NB4 (cell line): ENCODE measurements around the gene KIF7.

Experiments
- DNase-seq: peaks from one replicate; pipeline ENCODE4 v3.0.0; 2010; ENCODE audit warnings: low read depth
- H3K4me3 ChIP-seq: one replicate; pipeline ENCODE4 v1.5.1; 2011; ENCODE audit warnings: mild to moderate bottlenecking, low read depth, low read length, moderate library complexity
- MAX ChIP-seq: IDR thresholded peaks from 2 replicates; pipeline ENCODE4 v1.6.1; 2011; ENCODE audit warnings: low read depth, low read length
- MYC ChIP-seq: IDR thresholded peaks from 2 replicates; pipeline ENCODE4 v1.6.1; 2011; ENCODE audit warnings: low read depth, low read length
- POLR2A ChIP-seq: IDR thresholded peaks from 2 replicates; pipeline ENCODE4 v1.6.1; 2011; ENCODE audit warnings: mild to moderate bottlenecking; ENCODE audit not compliant: insufficient read length; ENCODE audit errors: extremely low read depth
- TF ChIP-seq, protein P1 (sequence below): IDR thresholded peaks from one replicate; pipeline ENCODE4 v1.5.1; 2012; ENCODE audit warnings: low read depth, low read length

The KIF7 gene

DNA sequence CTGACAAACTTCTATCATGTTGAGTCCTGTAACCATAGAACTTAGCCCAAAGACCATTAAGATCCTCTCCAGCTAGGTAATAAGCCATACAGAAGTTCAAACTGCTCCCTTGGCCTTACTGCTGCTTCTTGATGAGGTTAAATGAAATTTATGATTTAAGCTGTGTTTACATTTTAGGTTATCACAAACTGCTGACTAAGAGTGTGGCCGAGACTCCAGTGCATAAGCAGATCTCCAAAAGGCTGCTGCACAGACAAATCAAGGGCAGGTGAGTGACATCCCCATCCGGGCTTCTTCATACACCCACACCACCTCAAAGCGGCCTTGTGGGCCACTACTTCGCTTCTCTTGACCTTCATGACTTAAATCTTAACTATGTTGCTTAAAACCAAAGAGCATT, 39.0 kb downstream of the KIF7 start:
- no peak overlapping the region for H3K4me3 ChIP-seq
- no peak for DNase-seq
- TF ChIP-seq POLR2A: no peak
- no peak for TF ChIP-seq MYC
- TF ChIP-seq, protein P1, sequence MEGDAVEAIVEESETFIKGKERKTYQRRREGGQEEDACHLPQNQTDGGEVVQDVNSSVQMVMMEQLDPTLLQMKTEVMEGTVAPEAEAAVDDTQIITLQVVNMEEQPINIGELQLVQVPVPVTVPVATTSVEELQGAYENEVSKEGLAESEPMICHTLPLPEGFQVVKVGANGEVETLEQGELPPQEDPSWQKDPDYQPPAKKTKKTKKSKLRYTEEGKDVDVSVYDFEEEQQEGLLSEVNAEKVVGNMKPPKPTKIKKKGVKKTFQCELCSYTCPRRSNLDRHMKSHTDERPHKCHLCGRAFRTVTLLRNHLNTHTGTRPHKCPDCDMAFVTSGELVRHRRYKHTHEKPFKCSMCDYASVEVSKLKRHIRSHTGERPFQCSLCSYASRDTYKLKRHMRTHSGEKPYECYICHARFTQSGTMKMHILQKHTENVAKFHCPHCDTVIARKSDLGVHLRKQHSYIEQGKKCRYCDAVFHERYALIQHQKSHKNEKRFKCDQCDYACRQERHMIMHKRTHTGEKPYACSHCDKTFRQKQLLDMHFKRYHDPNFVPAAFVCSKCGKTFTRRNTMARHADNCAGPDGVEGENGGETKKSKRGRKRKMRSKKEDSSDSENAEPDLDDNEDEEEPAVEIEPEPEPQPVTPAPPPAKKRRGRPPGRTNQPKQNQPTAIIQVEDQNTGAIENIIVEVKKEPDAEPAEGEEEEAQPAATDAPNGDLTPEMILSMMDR: no peak
- no peak for TF ChIP-seq MAX

DNA sequence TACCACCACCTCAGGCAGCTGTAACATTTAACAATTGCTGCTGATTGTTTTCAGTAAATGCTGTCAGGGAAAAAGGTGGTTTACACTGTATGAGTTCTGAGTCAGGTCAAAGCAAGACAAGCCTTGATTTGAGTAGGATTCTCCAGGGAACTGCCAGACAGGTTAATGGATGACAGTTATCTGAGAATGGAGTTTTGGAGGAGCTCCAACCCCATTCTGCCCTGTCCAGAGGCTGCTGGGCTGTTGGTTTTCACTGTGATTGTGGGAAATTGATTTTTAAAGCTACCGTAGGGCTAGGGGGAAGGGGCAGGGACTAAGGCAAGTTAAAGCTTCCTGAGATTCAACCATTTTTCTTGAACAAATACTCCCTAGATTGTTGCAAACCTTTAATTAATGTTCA, 40.1 kb downstream of the KIF7 start:
- DNase-seq: no peak
- H3K4me3 ChIP-seq: no peak overlapping the region
- TF ChIP-seq MYC (no peak), POLR2A (no peak), MAX (no peak)
- TF ChIP-seq, protein P1: no peak

DNA sequence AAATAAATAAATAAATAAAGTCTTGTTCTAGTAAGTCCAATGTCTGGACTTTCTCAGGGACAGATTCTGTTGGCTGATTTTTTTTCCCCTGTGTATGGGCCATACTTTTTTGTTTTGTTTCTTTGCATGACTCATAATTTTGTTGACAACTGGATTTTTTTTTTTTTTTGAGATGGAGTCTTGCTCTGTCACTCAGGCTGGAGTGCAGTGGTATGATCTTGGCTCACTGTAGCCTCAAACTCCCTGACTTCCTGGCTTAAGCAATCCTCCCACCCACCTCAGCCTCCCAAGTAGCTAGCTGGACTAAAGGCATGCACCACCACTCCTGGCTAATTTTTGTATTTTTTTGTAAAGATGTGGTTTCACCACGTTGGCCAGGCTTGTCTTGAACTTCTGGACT, 41.1 kb downstream of the KIF7 start:
- no peak overlapping the region for H3K4me3 ChIP-seq
- TF ChIP-seq MAX (no peak), POLR2A (no peak), MYC (no peak)
- TF ChIP-seq, protein P1: no peak
- DNase-seq: peak; percentile 52

GRCh38 chr15:89613031-89613430, 42.2 kb downstream of the KIF7 start:
- TF ChIP-seq MYC: no peak
- TF ChIP-seq MAX: no peak
- TF ChIP-seq, protein P1: no peak
- TF ChIP-seq POLR2A: no peak
- no peak for DNase-seq
- H3K4me3 ChIP-seq: no peak overlapping the region

GRCh38 chr15:89611317-89611716, 44.0 kb downstream of the KIF7 start:
- H3K4me3 ChIP-seq: no peak overlapping the region
- no peak for TF ChIP-seq POLR2A
- TF ChIP-seq MAX: no peak
- TF ChIP-seq MYC: no peak
- TF ChIP-seq, protein P1: no peak
- DNase-seq: no peak

- no peak overlapping the region for H3K4me3 ChIP-seq
- DNase-seq: no peak
- TF ChIP-seq MAX: no peak
- no peak for TF ChIP-seq MYC
- TF ChIP-seq POLR2A: no peak
- TF ChIP-seq, protein P1: no peak
These were observed 56.2 kb downstream of the KIF7 start for GRCh38 chr15:89599021-89599420.
